GM18505 (cell line): ENCODE data around the gene TOMM40.

Source experiments
- ATAC-seq: cut with Tn5 transposase; IDR thresholded peaks from one replicate; pipeline ENCODE4 v1.9.1; 2021; ENCODE audit not compliant: unreplicated experiment
- POLR2A ChIP-seq: IDR thresholded peaks from 4 replicates; pipeline ENCODE4 v1.6.1; 2011; ENCODE audit warnings: borderline replicate concordance; ENCODE audit not compliant: insufficient read depth, insufficient read length; ENCODE audit errors: extremely low read depth

Gene TOMM40

GRCh38 chr19:44893332-44894051 is 2.4 kb downstream of the TOMM40 start:
- TF ChIP-seq POLR2A: no peak

GRCh38 chr19:44894052-44894400 is 3.0 kb downstream of the TOMM40 start:
- no peak for ATAC-seq
- no peak for TF ChIP-seq POLR2A

More at GRCh38 chr19:44893332-44894051, 2.4 kb downstream of the TOMM40 start:
- ATAC-seq: no peak

- TF ChIP-seq POLR2A: no peak
- no peak for ATAC-seq
These were observed 3.9 kb downstream of the TOMM40 start for GRCh38 chr19:44894946-44895345.

- TF ChIP-seq POLR2A: no peak
- no peak for ATAC-seq
These were observed 6.8 kb downstream of the TOMM40 start for GRCh38 chr19:44897835-44898234.

GRCh38 chr19:44900328-44901244 is 9.5 kb downstream of the TOMM40 start:
- no peak for ATAC-seq
- TF ChIP-seq POLR2A: no peak

- TF ChIP-seq POLR2A: no peak
- no peak for ATAC-seq
These were observed 12.2 kb downstream of the TOMM40 start for GRCh38 chr19:44903216-44903601.

- TF ChIP-seq POLR2A: no peak
- ATAC-seq: no peak
These were observed 12.8 kb downstream of the TOMM40 start for GRCh38 chr19:44903602-44904425.

GRCh38 chr19:44904426-44904994 is 13.5 kb downstream of the TOMM40 start:
- ATAC-seq: no peak

GRCh38 chr19:44905437-44906160 is 14.5 kb downstream of the TOMM40 start, which contains the start of gene APOE:
Gene APOE, plus strand, starts transcription at chr19:44905796. Its CDS starts 829 bp downstream, at chr19:44906625.
- TF ChIP-seq POLR2A: no peak
- no peak for ATAC-seq

More at GRCh38 chr19:44904426-44904994, 13.5 kb downstream of the TOMM40 start:
- TF ChIP-seq POLR2A: no peak

GRCh38 chr19:44907613-44908012 is 16.6 kb downstream of the TOMM40 start:
- no peak for ATAC-seq
- TF ChIP-seq POLR2A: no peak

GRCh38 chr19:44908074-44908835 is 17.2 kb downstream of the TOMM40 start:
- no peak for ATAC-seq
- TF ChIP-seq POLR2A: no peak
